K562 (cell line): ENCODE results near the gene DESI2. TPM values are rescaled to one million over a fixed set of nuclear protein-coding genes. Genes with fewer than 3 reads are reported as not detected.

Source experiments
- ARHGAP35 ChIP-seq: fragments of 450-650 bp; IDR thresholded peaks from 2 replicates; pipeline ENCODE4 v1.6.1; 2018; ENCODE audit not compliant: partially characterized antibody
- ATF1 ChIP-seq, 2 experiments: fragments of 450-650 bp in 1 of 2; IDR thresholded peaks; 2 replicates each; pipeline ENCODE4 v1.6.1; 2016; ENCODE audit warnings: missing compliant biosample characterization in 1 of 2, missing genetic modification characterization in 1 of 2
- BRF1 ChIP-seq: IDR thresholded peaks from 3 replicates; pipeline ENCODE4 v1.6.1; 2011; ENCODE audit warnings: borderline replicate concordance, mild to moderate bottlenecking; ENCODE audit not compliant: insufficient read length; ENCODE audit errors: extremely low read depth
- CHD1 ChIP-seq: fragments of 200-600 bp; sonication (generic); IDR thresholded peaks from one replicate; pipeline ENCODE4 v1.6.1; 2012; ENCODE audit warnings: mild to moderate bottlenecking, moderate library complexity, low read length, inconsistent platforms
- EP400 ChIP-seq: fragments of 450-650 bp; IDR thresholded peaks from 2 replicates; pipeline ENCODE4 v1.6.1; 2017; ENCODE audit warnings: antibody characterized with exemption, mild to moderate bottlenecking, moderate library complexity
- FOXP1 ChIP-seq: sonication (generic); formaldehyde crosslinking; IDR thresholded peaks from 2 replicates; pipeline ENCODE4 v1.8.0; 2022; ENCODE audit warnings: mild to moderate bottlenecking, missing genetic modification reagents
- KAT8 ChIP-seq: fragments of 450-650 bp; IDR thresholded peaks from 2 replicates; pipeline ENCODE4 v1.6.1; 2016; ENCODE audit warnings: low read depth, mild to moderate bottlenecking
- PTRF ChIP-seq: fragments of 450-650 bp; IDR thresholded peaks from 2 replicates; pipeline ENCODE4 v1.6.1; 2016; ENCODE audit warnings: mild to moderate bottlenecking, missing genetic modification characterization, missing compliant biosample characterization
- PYGO2 ChIP-seq: fragments of 450-650 bp; IDR thresholded peaks from 2 replicates; pipeline ENCODE4 v1.6.1; 2016; ENCODE audit warnings: mild to moderate bottlenecking, missing genetic modification characterization, moderate library complexity, missing compliant biosample characterization
- SIN3B ChIP-seq: fragments of 450-650 bp; IDR thresholded peaks from 2 replicates; pipeline ENCODE4 v1.6.1; 2017; ENCODE audit warnings: low read depth, mild to moderate bottlenecking, moderate library complexity
- SP2 ChIP-seq: IDR thresholded peaks from 2 replicates; pipeline ENCODE4 v1.6.1; 2011; ENCODE audit warnings: mild to moderate bottlenecking, low read depth, low read length, moderate library complexity; ENCODE audit not compliant: poor library complexity, severe bottlenecking; ENCODE audit errors: extremely low read depth
- TRIM28 ChIP-seq: fragments of 450-650 bp; IDR thresholded peaks from 2 replicates; pipeline ENCODE4 v1.6.1; 2017
- ZNF12 ChIP-seq: sonication (generic); formaldehyde crosslinking; IDR thresholded peaks from 2 replicates; pipeline ENCODE4 v1.4.0; 2020; ENCODE audit warnings: mild to moderate bottlenecking, missing genetic modification reagents
- ZNF57 ChIP-seq: fragments of 450-650 bp; formaldehyde crosslinking; IDR thresholded peaks from 2 replicates; pipeline ENCODE4 v1.4.0; 2020; ENCODE audit warnings: mild to moderate bottlenecking, moderate library complexity
- polyA plus RNA-seq, 8 experiments: library from polyadenylated mRNA; depleted of rRNA in 4 of 8; stranded (reverse) in 5 of 8; unstranded in 3 of 8; fragments of >200 nt; fragmentation: Nextera tagmentation in 2 of 8; fragmentation: Illumina TruSeq in 1 of 8; extraction: Ambion mirVana in 2 of 8; extraction: Trizol in 1 of 8; gene quantifications; 2 replicates each; pipeline versions ENCODE4 v1.2.1 to v1.2.3, GENCODE V29; 2011 to 2014; ENCODE audit warnings: inconsistent platforms in 1 of 8, missing spikeins in 1 of 8
- total RNA-seq, 7 experiments: library from RNA; depleted of rRNA in 6 of 7; stranded (reverse); fragments of >200 nt in 6 of 7; fragmentation: Illumina TruSeq in 2 of 7; extraction: Trizol in 2 of 7; gene quantifications; 2 replicates each; pipeline versions ENCODE4 v1.2.1 to v1.2.3, GENCODE V29; 2011 to 2021; ENCODE audit warnings: low replicate concordance in 1 of 7
- TF ChIP-seq, protein P1 (sequence below): fragments of 450-650 bp; IDR thresholded peaks from 2 replicates; pipeline ENCODE4 v1.6.1; 2018; ENCODE audit not compliant: partially characterized antibody
- TF ChIP-seq, protein P2 (sequence below): fragments of 450-650 bp; formaldehyde crosslinking; IDR thresholded peaks from 2 replicates; pipeline ENCODE4 v1.4.0; 2020; ENCODE audit warnings: mild to moderate bottlenecking, moderate library complexity
- TF ChIP-seq, protein P3 (sequence below): sonication (generic); formaldehyde crosslinking; IDR thresholded peaks from 2 replicates; pipeline ENCODE4 v1.8.1; 2023; ENCODE audit warnings: mild to moderate bottlenecking, missing genetic modification reagents

Gene DESI2
- total and polyA plus RNA-seq, 9 of the 15 experiments (the other 6 are each of a cell fraction or from before 2014, with no cell fraction given): 17.4 to 59.4 (median 38.4) TPM

DNA sequence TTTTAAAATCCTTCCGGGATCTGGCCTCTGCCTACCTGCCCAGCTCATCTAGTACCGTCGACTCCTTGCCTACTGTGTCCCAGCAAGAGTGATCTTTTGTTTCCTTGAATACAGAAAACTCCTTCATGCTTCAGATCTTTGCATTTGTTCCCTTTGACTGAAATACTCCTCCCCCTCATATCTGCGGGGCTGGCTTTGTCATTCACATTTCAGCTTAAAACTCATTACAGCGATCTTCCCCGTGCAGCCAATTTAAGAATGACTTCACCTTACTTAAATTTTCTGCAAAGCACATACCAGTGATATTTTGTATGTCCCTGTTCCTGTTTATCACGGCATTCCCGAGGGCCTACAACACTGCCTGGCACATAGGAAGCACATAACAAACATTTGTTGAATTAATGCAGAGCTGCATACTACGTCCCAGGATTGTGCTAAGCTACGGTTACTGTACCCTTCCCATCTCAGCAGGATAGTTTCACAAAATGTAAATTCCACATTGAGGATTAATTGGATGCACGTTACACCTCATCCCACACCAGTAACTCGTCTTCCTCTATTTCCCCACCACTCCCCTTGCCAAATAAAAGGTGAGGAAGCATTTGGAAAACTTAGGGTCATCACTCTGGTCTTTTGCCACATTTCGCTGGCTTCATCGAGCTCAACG is 837 bp upstream of the DESI2 start (continued):
- TF ChIP-seq, protein P1, sequence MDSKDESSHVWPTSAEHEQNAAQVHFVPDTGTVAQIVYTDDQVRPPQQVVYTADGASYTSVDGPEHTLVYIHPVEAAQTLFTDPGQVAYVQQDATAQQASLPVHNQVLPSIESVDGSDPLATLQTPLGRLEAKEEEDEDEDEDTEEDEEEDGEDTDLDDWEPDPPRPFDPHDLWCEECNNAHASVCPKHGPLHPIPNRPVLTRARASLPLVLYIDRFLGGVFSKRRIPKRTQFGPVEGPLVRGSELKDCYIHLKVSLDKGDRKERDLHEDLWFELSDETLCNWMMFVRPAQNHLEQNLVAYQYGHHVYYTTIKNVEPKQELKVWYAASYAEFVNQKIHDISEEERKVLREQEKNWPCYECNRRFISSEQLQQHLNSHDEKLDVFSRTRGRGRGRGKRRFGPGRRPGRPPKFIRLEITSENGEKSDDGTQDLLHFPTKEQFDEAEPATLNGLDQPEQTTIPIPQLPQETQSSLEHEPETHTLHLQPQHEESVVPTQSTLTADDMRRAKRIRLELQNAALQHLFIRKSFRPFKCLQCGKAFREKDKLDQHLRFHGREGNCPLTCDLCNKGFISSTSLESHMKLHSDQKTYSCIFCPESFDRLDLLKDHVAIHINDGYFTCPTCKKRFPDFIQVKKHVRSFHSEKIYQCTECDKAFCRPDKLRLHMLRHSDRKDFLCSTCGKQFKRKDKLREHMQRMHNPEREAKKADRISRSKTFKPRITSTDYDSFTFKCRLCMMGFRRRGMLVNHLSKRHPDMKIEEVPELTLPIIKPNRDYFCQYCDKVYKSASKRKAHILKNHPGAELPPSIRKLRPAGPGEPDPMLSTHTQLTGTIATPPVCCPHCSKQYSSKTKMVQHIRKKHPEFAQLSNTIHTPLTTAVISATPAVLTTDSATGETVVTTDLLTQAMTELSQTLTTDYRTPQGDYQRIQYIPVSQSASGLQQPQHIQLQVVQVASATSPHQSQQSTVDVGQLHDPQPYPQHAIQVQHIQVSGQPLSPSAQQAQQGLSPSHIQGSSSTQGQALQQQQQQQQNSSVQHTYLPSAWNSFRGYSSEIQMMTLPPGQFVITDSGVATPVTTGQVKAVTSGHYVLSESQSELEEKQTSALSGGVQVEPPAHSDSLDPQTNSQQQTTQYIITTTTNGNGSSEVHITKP: no peak
- TF ChIP-seq, protein P2, sequence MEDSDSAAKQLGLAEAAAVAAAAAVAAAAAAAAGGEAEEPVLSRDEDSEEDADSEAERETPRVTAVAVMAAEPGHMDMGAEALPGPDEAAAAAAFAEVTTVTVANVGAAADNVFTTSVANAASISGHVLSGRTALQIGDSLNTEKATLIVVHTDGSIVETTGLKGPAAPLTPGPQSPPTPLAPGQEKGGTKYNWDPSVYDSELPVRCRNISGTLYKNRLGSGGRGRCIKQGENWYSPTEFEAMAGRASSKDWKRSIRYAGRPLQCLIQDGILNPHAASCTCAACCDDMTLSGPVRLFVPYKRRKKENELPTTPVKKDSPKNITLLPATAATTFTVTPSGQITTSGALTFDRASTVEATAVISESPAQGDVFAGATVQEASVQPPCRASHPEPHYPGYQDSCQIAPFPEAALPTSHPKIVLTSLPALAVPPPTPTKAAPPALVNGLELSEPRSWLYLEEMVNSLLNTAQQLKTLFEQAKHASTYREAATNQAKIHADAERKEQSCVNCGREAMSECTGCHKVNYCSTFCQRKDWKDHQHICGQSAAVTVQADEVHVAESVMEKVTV (CRISPR knock-in tag): no peak
- TF ChIP-seq CHD1: no peak
- TF ChIP-seq SIN3B: no peak
- TF ChIP-seq PYGO2 (tag): no peak
- TF ChIP-seq BRF1: no peak
- no peak for TF ChIP-seq EP400
- TF ChIP-seq TRIM28: no peak
- no peak for TF ChIP-seq SP2
- no peak for TF ChIP-seq ZNF57
- no peak for TF ChIP-seq ARHGAP35
- TF ChIP-seq, protein P3, sequence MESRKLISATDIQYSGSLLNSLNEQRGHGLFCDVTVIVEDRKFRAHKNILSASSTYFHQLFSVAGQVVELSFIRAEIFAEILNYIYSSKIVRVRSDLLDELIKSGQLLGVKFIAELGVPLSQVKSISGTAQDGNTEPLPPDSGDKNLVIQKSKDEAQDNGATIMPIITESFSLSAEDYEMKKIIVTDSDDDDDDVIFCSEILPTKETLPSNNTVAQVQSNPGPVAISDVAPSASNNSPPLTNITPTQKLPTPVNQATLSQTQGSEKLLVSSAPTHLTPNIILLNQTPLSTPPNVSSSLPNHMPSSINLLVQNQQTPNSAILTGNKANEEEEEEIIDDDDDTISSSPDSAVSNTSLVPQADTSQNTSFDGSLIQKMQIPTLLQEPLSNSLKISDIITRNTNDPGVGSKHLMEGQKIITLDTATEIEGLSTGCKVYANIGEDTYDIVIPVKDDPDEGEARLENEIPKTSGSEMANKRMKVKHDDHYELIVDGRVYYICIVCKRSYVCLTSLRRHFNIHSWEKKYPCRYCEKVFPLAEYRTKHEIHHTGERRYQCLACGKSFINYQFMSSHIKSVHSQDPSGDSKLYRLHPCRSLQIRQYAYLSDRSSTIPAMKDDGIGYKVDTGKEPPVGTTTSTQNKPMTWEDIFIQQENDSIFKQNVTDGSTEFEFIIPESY (CRISPR knock-in tag): peak; percentile 28; the same call in 1 of the 2 replicates
- no peak for TF ChIP-seq FOXP1 (CRISPR knock-in tag)
- no peak for TF ChIP-seq KAT8
- no peak for TF ChIP-seq ZNF12 (CRISPR knock-in tag)
- no peak for TF ChIP-seq ATF1 (CRISPR knock-in tag; IDR thresholded peaks at IDR 0.05)
- no peak for TF ChIP-seq ATF1 (tag; IDR thresholded peaks at IDR 0.05)
- TF ChIP-seq PTRF (tag): no peak
